CD4-positive, alpha-beta T cell (primary cell): ENCODE measurements around the gene ELF2. TPM values are rescaled to one million over a fixed set of nuclear protein-coding genes. Genes with fewer than 3 reads are reported as not detected.

Source experiments
- ATAC-seq: fragments of 200-7000 bp; cut with Tn5 transposase; one replicate; pipeline ENCODE4 v1.10.0; 2022; ENCODE audit warnings: mild to moderate bottlenecking; ENCODE audit not compliant: poor library complexity
- CTCF ChIA-PET: fragments of 350-600 bp; sonication (Branson Sonifier 250); formaldehyde crosslinking; loops from one replicate; lab custom pipeline; 2021; ENCODE audit warnings: antibody characterized with exemption, inconsistent platforms; lab: Charles Lee
- POLR2A ChIA-PET: fragments of 350-600 bp; sonication (Branson Sonifier 250); formaldehyde crosslinking; loops from one replicate; lab custom pipeline; 2021; ENCODE audit warnings: antibody characterized with exemption, inconsistent platforms; lab: Charles Lee
- DNase-seq, 14 experiments: peaks; one replicate each; pipeline ENCODE4 v3.0.0-alpha.2; 2013 to 2020; ENCODE audit warnings: mixed read lengths in 2 of 14
- H3K27ac ChIP-seq, 2 donors: one replicate each; pipeline versions ENCODE4 v1.5.1 to v1.7.0; 2013; ENCODE audit warnings: low read length in 2 of 2, low read depth in 1 of 2, mild to moderate bottlenecking in 1 of 2
- H3K27me3 ChIP-seq, 2 experiments: 1 replicate in 1 of 2; 2 replicates in 1 of 2; pipeline versions ENCODE4 v1.6.1 to v1.7.0; 2013; ENCODE audit warnings: low read length in 2 of 2, control low read depth in 1 of 2, mild to moderate bottlenecking in 1 of 2, moderate library complexity in 1 of 2; ENCODE audit not compliant: insufficient read depth in 2 of 2, control insufficient read depth in 1 of 2
- H3K36me3 ChIP-seq: one replicate; pipeline ENCODE4 v1.6.1; 2013; ENCODE audit warnings: low read length, control low read depth; ENCODE audit not compliant: insufficient read depth
- H3K4me1 ChIP-seq: one replicate; pipeline ENCODE4 v1.6.1; 2013; ENCODE audit warnings: low read length, control low read depth; ENCODE audit not compliant: insufficient read depth
- H3K4me3 ChIP-seq: one replicate; pipeline ENCODE4 v1.5.1; 2013; ENCODE audit warnings: mild to moderate bottlenecking, low read length, moderate library complexity
- H3K9me3 ChIP-seq, 2 experiments: 1 replicate in 1 of 2; 2 replicates in 1 of 2; pipeline versions ENCODE4 v1.6.1 to v1.7.0; 2013; ENCODE audit warnings: low read length in 2 of 2, mild to moderate bottlenecking in 2 of 2, control low read depth in 1 of 2, moderate library complexity in 1 of 2; ENCODE audit not compliant: control insufficient read depth in 1 of 2, insufficient read depth in 1 of 2
- H3K27ac Mint-ChIP-seq: one replicate; pipeline ENCODE4 v1.8.0; 2020; ENCODE audit warnings: mixed read lengths
- H3K27me3 Mint-ChIP-seq: one replicate; pipeline ENCODE4 v1.8.0; 2021; ENCODE audit warnings: mixed read lengths
- H3K36me3 Mint-ChIP-seq: one replicate; pipeline ENCODE4 v1.8.0; 2021; ENCODE audit warnings: low read depth, mixed read lengths
- H3K4me1 Mint-ChIP-seq: one replicate; pipeline ENCODE4 v1.8.0; 2021; ENCODE audit warnings: low read depth, mixed read lengths
- H3K4me3 Mint-ChIP-seq: one replicate; pipeline ENCODE4 v1.8.0; 2020; ENCODE audit warnings: mild to moderate bottlenecking, mixed read lengths
- H3K9me3 Mint-ChIP-seq: one replicate; pipeline ENCODE4 v1.8.0; 2020; ENCODE audit warnings: mixed read lengths
- intact Hi-C, 2 experiments: fragments of 100-400 bp; cut with DNase I in 1 of 2; cut with micrococcal nuclease in 1 of 2; formaldehyde crosslinking; loops; one replicate each; pipeline versions ENCODE4 v1.15.1 to v1.9.0; 2023 to 2025; cut with DNase I, micrococcal nuclease
- total RNA-seq, 174 experiments: library from RNA in 2 of 174; stranded (reverse) in 2 of 174; gene quantifications; one replicate each; pipeline ENCODE4 v1.2.3 and lab custom pipeline; 2021 to 2026
- TF ChIP-seq, protein P1 (sequence below): fragments of 200-600 bp; IDR thresholded peaks from one replicate; pipeline ENCODE4 v1.8.0; 2022; ENCODE audit warnings: antibody characterized with exemption, mild to moderate bottlenecking

The ELF2 gene
- total RNA-seq, 2 experiments from 2014 or later: 83.3 to 84.1 TPM

GRCh38 chr4:139027776-139028175 lies 149.2 kb downstream of the ELF2 start:
- Mint-ChIP-seq H3K36me3 (no peaks in the 10 kb centered on the region), H3K27ac (no peak overlapping the region), H3K4me1 (peaks cover 5% of the 10 kb centered on the region), H3K27me3 (no peaks in the 10 kb centered on the region), H3K4me3 (no peak overlapping the region), H3K9me3 (no peaks in the 10 kb centered on the region)
- no peak overlapping the region for H3K4me3 ChIP-seq
- intact Hi-C loops: no loop called here
- DNase-seq (no peak), ATAC-seq (no peak)
- H3K4me1 ChIP-seq: peaks cover 5% of the 10 kb centered on the region
- CTCF ChIA-PET: interaction anchor here (0.6 to 0.8 kb wide), 2 partner anchors 11 to 52 kb away, joined by 3 to 5 read pairs; no protein-coding TSS in a partner anchor
- no peak overlapping the region for H3K27ac ChIP-seq
- TF ChIP-seq, protein P1, sequence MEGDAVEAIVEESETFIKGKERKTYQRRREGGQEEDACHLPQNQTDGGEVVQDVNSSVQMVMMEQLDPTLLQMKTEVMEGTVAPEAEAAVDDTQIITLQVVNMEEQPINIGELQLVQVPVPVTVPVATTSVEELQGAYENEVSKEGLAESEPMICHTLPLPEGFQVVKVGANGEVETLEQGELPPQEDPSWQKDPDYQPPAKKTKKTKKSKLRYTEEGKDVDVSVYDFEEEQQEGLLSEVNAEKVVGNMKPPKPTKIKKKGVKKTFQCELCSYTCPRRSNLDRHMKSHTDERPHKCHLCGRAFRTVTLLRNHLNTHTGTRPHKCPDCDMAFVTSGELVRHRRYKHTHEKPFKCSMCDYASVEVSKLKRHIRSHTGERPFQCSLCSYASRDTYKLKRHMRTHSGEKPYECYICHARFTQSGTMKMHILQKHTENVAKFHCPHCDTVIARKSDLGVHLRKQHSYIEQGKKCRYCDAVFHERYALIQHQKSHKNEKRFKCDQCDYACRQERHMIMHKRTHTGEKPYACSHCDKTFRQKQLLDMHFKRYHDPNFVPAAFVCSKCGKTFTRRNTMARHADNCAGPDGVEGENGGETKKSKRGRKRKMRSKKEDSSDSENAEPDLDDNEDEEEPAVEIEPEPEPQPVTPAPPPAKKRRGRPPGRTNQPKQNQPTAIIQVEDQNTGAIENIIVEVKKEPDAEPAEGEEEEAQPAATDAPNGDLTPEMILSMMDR: no peak
- POLR2A ChIA-PET: interaction anchor here (0.5 to 0.7 kb wide), 2 partner anchors 11 to 425 kb away, joined by 3 read pairs; no protein-coding TSS in a partner anchor
- H3K27me3 ChIP-seq: no peaks in the 10 kb centered on the region
- H3K36me3 ChIP-seq: peaks cover 3% of the 10 kb centered on the region
- no peaks in the 10 kb centered on the region for H3K9me3 ChIP-seq

GRCh38 chr4:139025841-139026240 lies 151.2 kb downstream of the ELF2 start:
- Mint-ChIP-seq H3K27ac (no peak overlapping the region), H3K4me1 (peaks cover 4% of the 10 kb centered on the region), H3K4me3 (no peak overlapping the region), H3K27me3 (no peaks in the 10 kb centered on the region), H3K36me3 (no peaks in the 10 kb centered on the region), H3K9me3 (no peaks in the 10 kb centered on the region)
- ChIA-PET POLR2A (no interaction called here), CTCF (no interaction called here)
- ATAC-seq (no peak), DNase-seq (no peak)
- H3K27me3 ChIP-seq: no peaks in the 10 kb centered on the region
- H3K4me3 ChIP-seq: no peak overlapping the region
- intact Hi-C loops: no loop called here
- H3K4me1 ChIP-seq: peaks cover 3% of the 10 kb centered on the region
- H3K27ac ChIP-seq: no peak overlapping the region
- TF ChIP-seq, protein P1: no peak
- no peaks in the 10 kb centered on the region for H3K9me3 ChIP-seq
- peaks cover 3% of the 10 kb centered on the region for H3K36me3 ChIP-seq

GRCh38 chr4:139024686-139025085 lies 152.3 kb downstream of the ELF2 start:
- H3K36me3 ChIP-seq: peaks cover 3% of the 10 kb centered on the region
- POLR2A ChIA-PET: interaction anchor here (0.5 kb wide), 1 partner anchor 114 kb away, joined by 6 read pairs; no protein-coding TSS in a partner anchor
- H3K27me3 Mint-ChIP-seq: no peaks in the 10 kb centered on the region
- intact Hi-C loops: no loop called here
- no peaks in the 10 kb centered on the region for H3K4me1 ChIP-seq
- H3K27ac ChIP-seq: no peak overlapping the region
- no peaks in the 10 kb centered on the region for H3K27me3 ChIP-seq
- H3K36me3 Mint-ChIP-seq: no peaks in the 10 kb centered on the region
- CTCF ChIA-PET: interaction anchor here (0.6 kb wide), 1 partner anchor 296 kb away, joined by 4 read pairs; no protein-coding TSS in a partner anchor
- H3K9me3 Mint-ChIP-seq: no peaks in the 10 kb centered on the region
- no peaks in the 10 kb centered on the region for H3K9me3 ChIP-seq
- no peak overlapping the region for H3K4me3 ChIP-seq
- TF ChIP-seq, protein P1: no peak
- no peaks in the 10 kb centered on the region for H3K4me1 Mint-ChIP-seq
- H3K27ac Mint-ChIP-seq: no peak overlapping the region
- ATAC-seq: no peak
- no peak for DNase-seq
- H3K4me3 Mint-ChIP-seq: no peak overlapping the region
